ENCODE results near the gene TACR1.
"Not testable (repeated sequence)": the region's sequence is repeated elsewhere in the genome, so short reads cannot be mapped to it uniquely, and the experiment has no call there.

Gene TACR1

GRCh38 chr2:75147884-75148283 is 51.4 kb downstream of the TACR1 start:
- H3K27me3 Mint-ChIP-seq; H3K4me1 Mint-ChIP-seq (ENCODE audit: low read depth); H3K36me3 Mint-ChIP-seq (ENCODE audit: low read depth); H3K27ac Mint-ChIP-seq; intact Hi-C loops (cut with micrococcal nuclease); H3K4me3 Mint-ChIP-seq; H3K9me3 Mint-ChIP-seq: not testable (repeated sequence)

- intact Hi-C loops (cut with micrococcal nuclease): no loop called here
- Mint-ChIP-seq H3K4me1 (ENCODE audit: low read depth) (no peaks in the 10 kb centered on the region), H3K36me3 (ENCODE audit: low read depth) (no peaks in the 10 kb centered on the region), H3K27ac (no peak overlapping the region), H3K9me3 (no peaks in the 10 kb centered on the region), H3K27me3 (peaks cover 3% of the 10 kb centered on the region), H3K4me3 (no peak overlapping the region)
Observed at GRCh38 chr2:75146606-75147332, 52.6 kb downstream of the TACR1 start.

GRCh38 chr2:75146221-75146605 is 53.1 kb downstream of the TACR1 start:
- H3K4me1 Mint-ChIP-seq (ENCODE audit: low read depth); H3K36me3 Mint-ChIP-seq (ENCODE audit: low read depth); H3K4me3 Mint-ChIP-seq; H3K27me3 Mint-ChIP-seq; H3K9me3 Mint-ChIP-seq; H3K27ac Mint-ChIP-seq; intact Hi-C loops (cut with micrococcal nuclease): not testable (repeated sequence)

GRCh38 chr2:75142081-75142480 is 57.2 kb downstream of the TACR1 start:
- Mint-ChIP-seq H3K27me3 (peaks cover 5% of the 10 kb centered on the region), H3K27ac (no peak overlapping the region), H3K4me1 (ENCODE audit: low read depth) (no peaks in the 10 kb centered on the region), H3K4me3 (no peak overlapping the region), H3K9me3 (no peaks in the 10 kb centered on the region), H3K36me3 (ENCODE audit: low read depth) (no peaks in the 10 kb centered on the region)
- intact Hi-C loops (cut with micrococcal nuclease): no loop called here

GRCh38 chr2:75140288-75140687 is 59.0 kb downstream of the TACR1 start:
- H3K4me1 Mint-ChIP-seq (ENCODE audit: low read depth): no peaks in the 10 kb centered on the region
- peaks cover 5% of the 10 kb centered on the region for H3K27me3 Mint-ChIP-seq
- no peak overlapping the region for H3K4me3 Mint-ChIP-seq
- no peak overlapping the region for H3K27ac Mint-ChIP-seq
- no peaks in the 10 kb centered on the region for H3K9me3 Mint-ChIP-seq
- intact Hi-C loops (cut with micrococcal nuclease): no loop called here
- H3K36me3 Mint-ChIP-seq (ENCODE audit: low read depth): no peaks in the 10 kb centered on the region

GRCh38 chr2:75139171-75139570 is 60.1 kb downstream of the TACR1 start:
- Mint-ChIP-seq H3K4me1 (ENCODE audit: low read depth) (no peaks in the 10 kb centered on the region), H3K27me3 (peaks cover 5% of the 10 kb centered on the region), H3K36me3 (ENCODE audit: low read depth) (no peaks in the 10 kb centered on the region), H3K9me3 (no peaks in the 10 kb centered on the region), H3K27ac (no peak overlapping the region), H3K4me3 (no peak overlapping the region)
- intact Hi-C loops (cut with micrococcal nuclease): no loop called here

- H3K27me3 Mint-ChIP-seq: peaks cover 5% of the 10 kb centered on the region
- H3K9me3 Mint-ChIP-seq: no peaks in the 10 kb centered on the region
- H3K4me3 Mint-ChIP-seq: no peak overlapping the region
- H3K4me1 Mint-ChIP-seq (ENCODE audit: low read depth): no peaks in the 10 kb centered on the region
- intact Hi-C loops (cut with micrococcal nuclease): no loop called here
- H3K36me3 Mint-ChIP-seq (ENCODE audit: low read depth): no peaks in the 10 kb centered on the region
- no peak overlapping the region for H3K27ac Mint-ChIP-seq
Observed at GRCh38 chr2:75138528-75138927, 60.8 kb downstream of the TACR1 start.

GRCh38 chr2:75135776-75136400 is 63.4 kb downstream of the TACR1 start:
- Mint-ChIP-seq H3K4me1 (ENCODE audit: low read depth) (no peaks in the 10 kb centered on the region), H3K9me3 (no peaks in the 10 kb centered on the region), H3K27ac (no peak overlapping the region), H3K27me3 (peaks cover 2% of the 10 kb centered on the region), H3K4me3 (no peak overlapping the region), H3K36me3 (ENCODE audit: low read depth) (no peaks in the 10 kb centered on the region)
- intact Hi-C loops (cut with micrococcal nuclease): no loop called here

- H3K4me3 Mint-ChIP-seq: no peak overlapping the region
- no peaks in the 10 kb centered on the region for H3K4me1 Mint-ChIP-seq (ENCODE audit: low read depth)
- H3K36me3 Mint-ChIP-seq (ENCODE audit: low read depth): no peaks in the 10 kb centered on the region
- no peaks in the 10 kb centered on the region for H3K9me3 Mint-ChIP-seq
- H3K27me3 Mint-ChIP-seq: no peaks in the 10 kb centered on the region
- H3K27ac Mint-ChIP-seq: no peak overlapping the region
- intact Hi-C loops (cut with micrococcal nuclease): no loop called here
Observed at GRCh38 chr2:75134860-75135259, 64.5 kb downstream of the TACR1 start.

- Mint-ChIP-seq H3K27ac (no peak overlapping the region), H3K4me3 (no peak overlapping the region), H3K4me1 (ENCODE audit: low read depth) (no peaks in the 10 kb centered on the region), H3K36me3 (ENCODE audit: low read depth) (no peaks in the 10 kb centered on the region), H3K27me3 (no peaks in the 10 kb centered on the region), H3K9me3 (no peaks in the 10 kb centered on the region)
- intact Hi-C loops (cut with micrococcal nuclease): no loop called here
Observed at GRCh38 chr2:75133621-75134570, 65.4 kb downstream of the TACR1 start.

GRCh38 chr2:75130171-75130570 is 69.1 kb downstream of the TACR1 start:
- no peaks in the 10 kb centered on the region for H3K4me1 Mint-ChIP-seq (ENCODE audit: low read depth)
- no peak overlapping the region for H3K4me3 Mint-ChIP-seq
- intact Hi-C loops (cut with micrococcal nuclease): no loop called here
- no peaks in the 10 kb centered on the region for H3K36me3 Mint-ChIP-seq (ENCODE audit: low read depth)
- no peaks in the 10 kb centered on the region for H3K27me3 Mint-ChIP-seq
- H3K27ac Mint-ChIP-seq: no peak overlapping the region
- H3K9me3 Mint-ChIP-seq: no peaks in the 10 kb centered on the region

- Mint-ChIP-seq H3K4me1 (ENCODE audit: low read depth) (no peaks in the 10 kb centered on the region), H3K4me3 (no peak overlapping the region), H3K36me3 (ENCODE audit: low read depth) (no peaks in the 10 kb centered on the region), H3K27ac (no peak overlapping the region), H3K9me3 (no peaks in the 10 kb centered on the region), H3K27me3 (no peaks in the 10 kb centered on the region)
- intact Hi-C loops (cut with micrococcal nuclease): no loop called here
Observed at GRCh38 chr2:75123876-75124275, 75.4 kb downstream of the TACR1 start.

GRCh38 chr2:75113231-75113869 is 86.0 kb downstream of the TACR1 start:
- no peak overlapping the region for H3K4me3 Mint-ChIP-seq
- peaks cover 4% of the 10 kb centered on the region for H3K27me3 Mint-ChIP-seq
- H3K27ac Mint-ChIP-seq: no peak overlapping the region
- no peaks in the 10 kb centered on the region for H3K4me1 Mint-ChIP-seq (ENCODE audit: low read depth)
- intact Hi-C loops (cut with micrococcal nuclease): no loop called here
- H3K9me3 Mint-ChIP-seq: no peaks in the 10 kb centered on the region
- no peaks in the 10 kb centered on the region for H3K36me3 Mint-ChIP-seq (ENCODE audit: low read depth)
